Measurements from ENCODE around the gene MEF2D.

Gene MEF2D

DNA sequence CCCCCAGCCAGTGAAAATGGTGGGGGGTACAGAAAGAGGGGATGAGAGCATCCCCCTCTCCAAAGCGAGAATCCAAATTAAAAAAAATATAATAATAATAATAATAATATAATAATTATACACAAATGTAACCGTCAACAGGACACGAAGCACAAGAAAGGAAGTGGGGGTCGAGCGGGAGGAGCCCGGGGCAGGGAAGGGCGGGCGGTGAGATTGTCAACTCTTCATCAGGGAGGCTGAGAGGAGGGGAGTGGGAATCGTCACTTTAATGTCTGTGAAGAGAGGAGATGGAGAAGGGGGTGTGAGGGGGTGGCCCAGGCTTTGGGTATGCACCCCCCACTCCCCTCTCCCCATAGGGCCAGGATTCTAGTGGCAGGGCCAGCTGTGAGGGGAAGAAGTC lies 33.2 kb downstream of the MEF2D start:
- DNase-seq = no peak

DNA sequence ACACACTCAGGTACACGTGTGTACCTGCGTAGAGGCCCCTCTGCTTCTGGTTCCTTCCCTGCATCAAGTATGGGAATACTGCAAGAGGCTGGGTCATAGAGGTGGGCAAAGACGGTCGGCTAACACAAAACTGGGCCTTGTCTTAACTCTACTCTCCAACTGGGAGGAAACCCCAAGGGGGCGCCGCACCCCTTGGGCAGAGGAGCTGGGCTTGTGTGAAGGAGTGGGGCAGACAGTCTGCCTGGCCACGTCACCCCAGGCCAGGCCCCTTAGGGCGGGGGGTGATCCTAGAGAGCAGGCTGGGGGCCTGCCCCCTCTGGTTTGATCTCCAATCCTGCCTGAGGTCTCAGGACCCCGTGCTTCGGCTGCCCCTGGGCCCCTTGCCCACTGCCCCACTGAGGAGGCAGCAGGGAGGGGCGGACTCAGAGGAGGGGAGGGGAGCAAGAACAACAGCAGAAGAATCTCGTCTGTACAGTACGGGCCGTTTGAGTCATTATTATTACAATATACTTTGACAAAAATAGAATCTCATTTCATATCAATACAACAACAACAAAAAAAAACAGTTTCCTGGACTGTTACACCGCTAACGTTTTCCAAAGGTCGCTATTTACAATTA lies 34.7 kb downstream of the MEF2D start:
- DNase-seq = no peak

DNA sequence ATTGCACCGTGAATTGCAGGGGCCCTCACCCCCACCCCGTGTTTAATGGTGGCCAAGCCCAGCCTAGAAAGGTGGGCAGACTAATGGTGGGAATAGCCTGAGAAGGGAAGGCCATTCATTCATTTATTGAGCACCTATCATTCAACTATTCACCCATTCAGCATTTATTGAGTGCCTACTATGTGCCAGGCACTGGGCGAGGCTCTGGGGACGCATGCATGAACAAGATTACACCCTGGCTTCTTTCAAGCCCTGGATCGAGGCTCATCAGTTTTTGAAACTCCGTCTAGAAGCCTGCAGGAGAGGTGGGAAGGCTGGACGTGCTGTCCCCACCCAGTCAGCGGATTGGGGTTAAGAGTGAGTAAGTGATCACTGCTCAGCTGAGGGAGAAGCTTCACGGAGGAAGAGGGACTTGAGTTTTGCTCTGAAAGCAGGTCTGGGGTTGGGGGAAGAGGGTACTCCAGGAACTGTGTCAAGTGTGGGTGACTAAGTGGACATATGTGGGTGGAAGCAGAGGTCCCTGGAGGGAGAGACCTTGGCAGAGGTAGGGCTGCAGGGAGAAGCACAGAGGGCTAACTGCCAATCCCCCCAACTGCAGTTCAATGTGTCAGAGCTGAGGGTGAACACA lies 35.6 kb downstream of the MEF2D start:
- no peak for DNase-seq

DNA sequence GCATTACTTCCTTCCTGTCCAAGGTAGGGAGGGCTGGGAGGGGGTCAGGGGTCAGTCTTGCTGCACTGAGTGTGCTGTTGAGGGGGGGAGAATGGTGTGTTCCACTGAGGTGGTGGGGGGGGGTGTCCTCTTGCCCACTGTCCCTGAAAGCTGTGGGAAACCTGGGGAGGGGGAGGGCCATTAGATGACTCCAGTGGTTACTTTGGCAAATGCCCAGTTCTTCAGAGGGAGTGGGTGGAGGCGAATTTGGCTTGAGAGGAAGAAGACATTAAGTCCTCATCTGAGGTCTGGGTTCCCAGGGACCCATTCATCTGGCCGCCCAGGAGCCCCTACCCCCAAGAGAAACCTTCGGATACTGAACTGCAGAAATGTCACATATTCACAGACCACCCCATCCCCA lies 36.2 kb downstream of the MEF2D start:
- no peak for DNase-seq

DNA sequence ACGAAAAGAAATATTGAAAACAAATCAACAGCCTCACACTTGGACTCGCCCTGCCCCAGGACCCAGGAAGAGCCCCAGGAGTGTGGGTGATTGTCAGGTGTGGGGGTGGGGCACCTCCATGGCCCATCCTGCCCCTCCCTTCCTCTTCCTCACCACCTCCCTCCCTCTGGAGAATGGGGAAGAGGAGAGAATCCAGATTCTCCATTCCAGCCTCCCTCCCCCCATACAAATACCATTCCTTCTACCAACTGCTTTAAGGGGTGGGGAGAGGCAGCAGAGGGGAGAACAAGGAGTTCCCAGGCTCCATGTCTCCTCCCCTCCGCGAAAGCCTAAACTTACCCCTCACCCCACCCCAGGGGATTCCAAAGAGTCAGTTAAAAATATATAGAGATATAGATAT lies 36.7 kb downstream of the MEF2D start:
- no peak for DNase-seq

DNA sequence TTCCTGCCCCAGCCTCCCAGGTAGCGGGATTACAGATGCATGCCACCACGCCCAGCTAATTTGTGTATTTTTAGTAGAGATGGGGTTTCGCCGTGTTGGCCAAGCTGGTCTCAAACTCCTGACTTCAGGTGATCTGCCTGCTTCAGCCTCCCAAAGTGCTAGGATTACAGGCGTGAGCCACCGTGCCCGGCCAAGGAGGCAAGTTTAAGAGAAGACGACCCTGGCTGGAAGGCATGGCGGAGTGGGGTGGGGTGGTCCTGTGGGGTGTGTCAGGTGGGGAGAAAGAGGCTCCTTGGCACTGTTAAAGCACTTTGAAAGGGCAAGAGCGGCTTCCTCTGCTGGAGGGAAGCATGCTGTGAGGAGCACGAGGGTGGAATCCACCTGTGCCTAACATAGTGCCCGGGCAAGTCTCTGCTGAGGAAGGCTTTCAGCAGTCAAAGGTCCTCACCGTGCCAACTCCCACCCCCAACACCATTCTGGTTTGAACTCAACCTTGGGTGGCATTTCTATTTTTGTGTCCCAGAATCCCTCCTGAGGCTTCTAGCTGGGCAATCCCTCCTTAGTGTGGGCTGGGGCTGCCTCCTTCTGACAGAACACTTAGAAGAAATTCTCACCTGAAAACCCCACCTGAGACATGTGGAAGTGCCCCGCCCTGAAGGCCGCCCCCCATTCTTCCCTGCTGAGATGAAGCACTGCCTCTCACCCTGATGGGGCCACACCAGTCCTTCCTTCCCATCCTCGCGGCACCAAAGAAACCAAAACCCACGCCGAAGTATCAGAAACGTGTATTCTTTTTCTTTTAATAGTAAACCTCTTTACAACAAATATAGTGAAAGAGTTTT lies 37.4 kb downstream of the MEF2D start:
- DNase-seq = no peak

DNA sequence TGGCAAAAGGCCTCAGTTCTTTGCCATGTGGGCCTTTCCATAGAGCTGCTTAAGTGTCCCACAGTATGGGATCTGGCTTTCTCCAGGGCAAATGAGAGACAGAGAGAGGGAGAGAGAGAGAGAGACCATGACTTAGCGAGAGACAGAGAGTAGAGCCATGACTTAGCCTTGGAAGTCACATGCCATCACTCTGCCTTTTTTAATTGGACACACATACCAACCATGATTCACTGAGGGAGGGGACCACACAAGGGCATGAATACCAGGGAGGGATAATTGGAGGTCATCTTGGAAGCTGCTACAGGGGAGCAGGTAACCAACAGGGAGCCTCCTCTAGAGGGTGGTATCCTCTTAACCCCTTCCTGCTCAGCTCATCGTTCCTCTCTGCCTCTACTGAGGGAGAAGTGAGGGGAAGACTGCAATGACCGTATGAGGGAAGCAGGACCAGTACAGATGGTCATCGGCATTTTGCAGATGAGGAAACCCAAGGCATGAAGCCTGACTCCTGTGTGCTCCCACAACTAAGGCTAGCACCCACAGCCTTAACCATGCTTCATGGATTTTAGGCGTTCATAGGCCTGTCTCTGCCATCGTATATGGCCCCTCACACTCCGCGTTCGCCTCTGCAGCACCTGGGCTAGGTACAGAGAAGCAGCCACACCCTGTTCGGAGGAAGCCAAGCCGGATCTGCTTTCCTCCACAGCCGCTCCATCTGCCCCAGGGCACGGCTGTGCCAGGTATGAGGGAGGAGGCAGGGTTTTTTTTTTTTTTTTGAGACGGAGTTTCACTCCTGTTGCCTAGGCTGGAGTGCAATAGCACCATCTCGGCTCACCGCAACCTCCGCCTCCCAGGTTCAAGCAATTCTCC lies 38.6 kb downstream of the MEF2D start:
- DNase-seq = no peak

DNA sequence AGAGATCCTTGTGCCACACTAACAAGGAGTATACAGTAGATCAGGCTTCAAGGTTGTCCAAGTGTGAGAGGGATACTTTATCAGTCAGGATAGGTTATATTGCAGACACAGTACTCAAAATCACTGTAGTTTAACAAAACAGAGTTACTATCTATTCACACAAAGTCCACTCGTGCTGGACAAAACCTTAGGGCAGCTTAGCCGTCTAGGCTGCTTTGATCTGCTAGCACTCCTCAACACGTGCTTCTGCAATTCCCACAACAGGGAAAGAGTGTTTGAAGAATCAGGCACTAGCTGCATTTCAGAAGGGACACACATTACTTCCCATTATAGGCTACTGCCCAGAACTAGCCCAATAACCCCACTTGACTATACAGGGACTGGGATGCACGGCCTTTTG lies 39.5 kb downstream of the MEF2D start:
- no peak for DNase-seq

DNA sequence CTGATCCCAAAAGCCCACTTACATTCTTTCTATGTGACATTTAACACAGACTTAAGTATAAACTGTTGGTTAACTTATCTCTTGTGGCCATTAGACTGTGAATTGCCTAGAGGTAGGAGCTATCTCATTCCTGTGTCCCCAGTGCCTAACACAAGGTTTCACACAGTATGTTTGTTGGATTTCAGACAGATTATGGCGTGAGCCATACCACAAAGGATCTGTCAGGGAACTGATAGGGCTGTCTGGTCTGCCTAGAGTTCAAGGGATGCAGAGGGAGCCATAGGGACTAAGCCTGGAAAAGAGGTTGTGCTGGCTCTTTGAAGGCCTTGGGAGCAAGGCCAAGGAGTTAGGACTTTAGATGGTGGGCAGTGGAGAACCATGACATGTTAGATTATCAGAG lies 40.0 kb downstream of the MEF2D start:
- DNase-seq = no peak

DNA sequence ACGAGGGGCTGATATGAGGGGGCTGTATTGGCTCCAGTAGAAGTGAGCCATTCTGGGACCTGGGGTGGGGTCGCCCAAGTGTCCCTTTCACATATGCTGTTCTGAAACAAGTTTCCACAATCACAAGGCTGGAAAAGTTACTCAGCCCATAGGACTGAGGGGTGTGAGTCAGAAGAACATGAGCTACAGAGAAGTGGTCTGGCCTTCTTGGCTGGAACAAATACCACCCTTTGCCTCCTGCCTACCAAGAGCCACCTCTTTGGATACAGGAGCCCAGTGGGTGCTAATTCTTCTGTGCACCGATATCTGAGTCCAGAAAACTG lies 42.4 kb downstream of the MEF2D start:
- DNase-seq = no peak

DNA sequence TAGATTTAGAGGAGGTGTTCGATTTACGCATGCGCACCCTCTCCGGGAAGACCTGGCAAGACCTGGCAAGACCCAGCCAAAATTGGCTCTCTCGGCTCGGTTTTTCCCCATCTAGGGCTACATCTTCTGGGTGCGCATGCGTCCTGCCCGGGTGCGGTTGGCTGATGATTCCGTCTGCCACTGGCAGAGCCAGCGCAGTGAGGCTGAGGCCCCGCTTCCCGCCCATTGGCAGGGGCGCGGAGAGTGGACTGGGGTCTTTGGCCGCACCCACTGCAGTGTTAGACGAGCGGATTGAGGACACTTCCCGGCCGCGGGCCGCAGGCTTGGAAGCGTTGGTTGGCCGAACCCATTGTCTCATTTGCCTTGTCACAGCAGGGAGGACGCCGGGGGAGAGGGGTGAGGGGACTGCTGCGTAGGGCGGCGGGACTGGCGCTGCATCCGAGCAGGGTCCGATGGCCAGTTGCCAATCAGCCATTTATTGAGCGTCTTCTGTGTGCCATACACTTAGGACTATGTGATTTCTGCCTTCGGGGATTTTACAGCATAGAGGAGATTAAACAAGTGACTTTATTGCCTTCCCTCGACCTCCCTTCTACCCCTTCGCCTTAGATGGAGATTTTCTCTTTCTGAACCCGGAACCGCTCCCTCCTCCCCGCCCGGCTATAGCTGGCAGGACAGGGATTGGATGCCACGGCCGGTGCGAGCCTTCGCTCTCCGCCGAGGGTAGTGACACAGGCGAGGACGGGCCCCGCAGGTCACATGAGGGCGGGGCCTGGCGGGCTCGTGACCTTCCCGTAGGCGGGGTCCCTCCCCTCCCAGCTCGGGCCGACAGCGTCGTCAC lies 43.7 kb downstream of the MEF2D start:
- DNase-seq = peak; percentile 91 to 97 (median 96)

DNA sequence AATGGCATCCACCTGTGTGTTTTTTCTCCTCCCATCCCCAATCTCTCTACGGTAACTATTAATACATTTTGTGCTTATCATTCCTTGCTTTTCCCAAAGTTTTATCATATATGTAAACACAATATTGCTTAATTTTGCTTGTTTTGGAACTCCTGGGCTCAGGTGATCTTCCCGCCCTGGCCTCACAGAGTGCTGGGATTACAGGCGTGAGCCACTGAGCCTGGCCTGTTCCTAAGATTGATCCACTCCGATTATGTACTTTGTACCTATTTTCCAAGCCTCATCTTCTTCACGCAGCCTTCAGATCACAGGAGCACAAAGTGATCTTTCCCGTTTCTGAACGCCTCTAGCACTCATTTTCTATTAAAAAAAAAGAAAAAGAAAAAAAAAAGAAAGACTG lies 45.2 kb downstream of the MEF2D start:
- no peak for DNase-seq

DNA sequence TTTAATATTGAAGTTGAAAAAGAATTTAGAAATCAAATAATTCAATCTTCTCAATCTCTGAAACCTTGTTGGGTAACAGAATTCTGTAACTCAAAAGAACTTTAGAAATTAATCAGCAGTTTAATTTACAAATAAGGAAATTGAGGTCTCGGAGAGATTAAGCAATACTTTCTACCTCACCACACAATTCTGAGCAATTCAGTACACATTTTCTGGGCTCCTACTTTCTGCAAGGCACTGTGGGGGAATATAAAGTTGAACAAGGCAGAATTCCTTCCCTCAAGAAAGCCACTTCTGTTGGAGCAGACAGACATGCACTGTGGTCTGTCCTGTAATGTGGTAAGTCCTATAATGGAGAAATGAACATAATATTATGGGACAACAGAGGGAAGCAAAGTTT lies 47.7 kb downstream of the MEF2D start:
- peak in 1 of 5 experiments; percentile 51 for DNase-seq

DNA sequence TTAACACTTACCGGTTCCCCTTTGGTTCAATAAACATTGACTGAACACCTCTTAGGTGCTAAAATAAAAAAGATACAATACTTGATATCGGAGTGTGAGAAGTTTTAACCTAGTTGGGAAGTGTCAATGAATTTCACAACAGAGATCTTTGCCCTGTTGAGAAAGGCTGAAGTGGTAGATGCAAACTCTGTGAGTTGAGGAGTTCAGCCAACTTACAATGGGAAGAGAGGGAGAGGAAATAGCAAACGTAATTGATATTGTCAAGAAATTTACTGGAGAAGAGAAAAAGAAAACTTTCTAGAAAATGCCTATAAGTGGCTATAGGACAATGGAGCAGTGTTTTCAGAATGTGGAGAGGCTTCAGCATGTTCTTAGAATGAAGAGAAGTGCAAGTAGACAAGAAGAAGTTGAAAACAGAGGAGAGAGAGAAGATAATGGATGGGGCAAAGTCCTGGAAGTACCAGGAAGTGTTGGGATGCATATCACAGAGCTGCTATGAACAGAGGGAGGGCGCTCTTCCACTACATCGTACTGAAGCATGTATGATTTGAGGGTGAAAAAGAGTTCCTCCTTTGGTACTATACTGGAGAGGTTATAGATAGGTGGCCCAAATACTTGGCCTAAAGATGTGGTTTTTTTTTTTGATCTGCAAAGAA lies 48.9 kb downstream of the MEF2D start:
- DNase-seq = no peak

DNA sequence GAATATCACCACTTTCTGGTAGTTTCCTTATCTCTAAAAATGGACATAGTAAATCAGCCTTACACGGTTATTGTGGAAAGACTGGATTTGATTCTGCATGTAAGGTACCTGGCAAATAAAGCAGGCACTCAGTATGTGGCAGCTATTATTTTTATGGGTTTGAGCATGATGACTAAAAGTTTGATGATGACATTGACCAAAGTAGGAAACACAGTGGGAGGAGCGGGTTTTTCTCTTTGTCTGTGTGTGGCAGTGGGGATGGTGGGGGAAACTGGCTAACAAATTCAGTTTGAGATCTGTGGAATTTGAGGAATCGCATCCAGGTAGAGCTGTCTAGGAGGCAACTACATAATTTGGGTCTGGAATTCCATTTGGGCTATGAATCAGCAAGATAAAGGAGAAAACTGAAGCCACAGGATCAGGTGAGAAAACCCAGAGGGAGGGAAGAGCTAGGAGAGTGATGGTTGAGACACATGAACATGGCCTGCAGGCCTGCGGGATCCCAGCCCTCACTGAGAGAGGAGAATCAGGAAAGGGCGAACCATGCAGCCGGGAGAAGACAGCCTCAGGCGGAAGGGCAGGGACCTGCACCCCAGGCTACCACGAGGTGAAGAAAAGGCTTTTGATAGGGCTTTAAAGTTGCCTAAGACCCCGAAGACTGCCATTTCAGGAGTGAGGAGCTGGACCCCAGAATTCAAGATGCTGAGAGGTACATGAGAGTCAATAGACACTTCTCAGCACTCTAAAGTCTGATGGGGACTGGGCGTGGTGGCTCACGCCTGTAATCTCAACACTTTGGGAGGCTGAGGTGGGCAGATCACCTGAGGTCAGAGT lies 52.2 kb downstream of the MEF2D start:
- no peak for DNase-seq

DNA sequence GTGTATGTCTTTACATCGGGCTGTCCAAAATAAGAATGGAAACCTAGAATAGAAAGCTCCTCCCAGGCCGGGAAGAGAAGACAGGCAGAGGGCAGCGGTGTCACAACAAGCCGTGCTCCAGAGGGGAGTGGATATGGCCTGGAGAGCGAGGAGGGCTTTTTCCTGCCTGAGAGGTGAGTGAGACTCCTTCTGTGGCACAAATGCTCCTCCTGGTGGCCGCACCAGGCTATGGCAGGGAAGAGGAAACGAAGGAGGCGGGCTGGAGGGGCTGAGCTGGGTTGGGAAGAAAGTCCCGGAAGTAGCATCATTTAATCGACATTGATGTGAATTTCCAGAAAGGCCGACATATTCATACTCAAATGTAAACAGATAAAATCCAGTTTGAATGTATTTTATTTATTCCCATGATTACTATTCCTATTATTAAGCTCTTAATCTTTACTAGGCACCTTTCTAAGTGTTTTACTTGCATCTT lies 54.7 kb downstream of the MEF2D start:
- DNase-seq = peak; percentile 51 to 74 (median 67)

DNA sequence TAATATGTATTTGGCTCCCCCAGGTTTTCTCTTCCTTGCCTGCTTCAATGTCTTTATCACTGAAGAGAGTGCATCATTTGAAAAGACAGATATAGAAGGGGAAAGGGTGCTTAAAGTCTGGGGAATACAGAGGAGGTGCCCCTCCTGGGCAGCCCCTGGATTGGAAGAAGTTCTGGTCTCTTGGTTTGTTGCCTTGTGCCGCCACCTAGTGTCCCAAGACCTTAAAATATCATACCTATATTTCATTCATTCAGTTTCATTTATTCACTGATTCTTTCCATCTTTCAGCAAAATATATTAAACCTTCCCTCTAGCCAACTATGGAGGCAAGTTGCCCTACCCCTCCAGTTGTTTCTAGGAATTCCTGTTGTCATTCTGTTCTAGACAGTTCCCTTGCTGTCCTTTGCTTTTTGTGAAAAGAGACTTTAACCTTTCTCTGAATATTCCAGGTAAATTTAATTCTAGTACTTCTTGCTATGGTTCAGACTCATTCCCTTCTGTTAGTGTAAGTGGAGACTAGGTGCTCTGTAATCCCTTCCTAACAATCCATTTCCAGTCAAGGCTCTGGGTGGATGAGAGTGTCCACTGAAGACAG lies 56.1 kb downstream of the MEF2D start:
- DNase-seq = peak in 1 of 5 experiments; percentile 20

DNA sequence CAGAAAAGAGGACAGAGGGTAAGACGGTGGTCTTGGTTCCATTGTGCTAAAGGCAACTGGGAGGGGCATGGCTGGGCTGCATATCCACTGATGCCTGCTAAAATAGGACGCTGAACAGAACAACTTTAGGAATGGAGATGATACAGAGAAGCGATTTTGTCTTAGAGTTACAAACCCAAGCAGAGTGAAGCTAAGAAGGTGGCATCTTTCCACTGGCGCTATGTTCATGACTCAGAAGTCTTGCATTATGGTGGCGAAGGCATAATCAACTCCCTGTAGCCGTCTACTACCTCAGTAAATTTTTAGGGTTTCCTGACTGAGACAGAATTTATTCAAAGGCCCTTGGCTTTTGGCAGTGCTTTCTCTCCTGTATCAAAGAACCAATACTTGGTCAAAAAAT lies 57.3 kb downstream of the MEF2D start:
- DNase-seq = no peak

DNA sequence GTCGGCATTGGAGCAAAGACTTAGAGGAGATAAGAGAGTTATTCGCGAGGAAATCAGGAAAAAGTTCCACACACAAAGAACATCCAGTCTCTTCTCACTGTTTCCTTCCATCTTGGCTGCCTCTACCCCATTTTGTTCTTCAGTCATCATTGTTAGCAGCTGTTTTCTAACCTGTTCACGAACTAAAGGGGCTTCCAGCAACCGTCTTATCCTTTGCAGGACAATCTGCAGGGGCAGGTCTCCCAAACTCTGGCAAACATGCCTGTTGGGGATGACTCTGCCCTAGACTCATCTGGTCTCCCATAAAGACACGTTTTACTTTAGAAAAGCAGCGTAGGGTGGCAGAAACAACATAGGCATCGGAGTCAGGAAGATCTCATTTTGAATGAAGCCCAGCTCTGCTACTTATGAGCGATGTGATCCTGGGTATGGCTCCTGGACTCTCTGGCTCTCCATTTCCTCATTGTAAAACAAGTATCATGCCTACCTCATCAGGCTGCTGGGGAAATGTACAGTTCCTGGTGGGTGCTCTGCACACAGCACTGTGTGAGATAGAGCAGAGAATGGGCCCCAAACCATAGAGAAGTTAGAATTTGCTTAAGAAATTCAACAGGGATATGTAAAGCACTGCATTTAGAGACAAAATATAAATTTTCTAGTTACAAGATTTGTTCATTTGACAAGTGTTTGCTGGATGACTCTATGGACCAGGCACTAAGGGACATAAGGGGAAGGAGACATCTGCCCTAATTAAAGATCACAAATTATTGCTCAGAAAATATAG lies 59.7 kb downstream of the MEF2D start:
- DNase-seq = no peak
